Measurements from ENCODE around the gene INPP5A. TPM values are rescaled to one million over a fixed set of nuclear protein-coding genes. Genes with fewer than 3 reads are reported as not detected.

Gene INPP5A
- total and polyA plus RNA-seq, 7 donors, result 15.1 to 48.8 (median 40.9) TPM

DNA sequence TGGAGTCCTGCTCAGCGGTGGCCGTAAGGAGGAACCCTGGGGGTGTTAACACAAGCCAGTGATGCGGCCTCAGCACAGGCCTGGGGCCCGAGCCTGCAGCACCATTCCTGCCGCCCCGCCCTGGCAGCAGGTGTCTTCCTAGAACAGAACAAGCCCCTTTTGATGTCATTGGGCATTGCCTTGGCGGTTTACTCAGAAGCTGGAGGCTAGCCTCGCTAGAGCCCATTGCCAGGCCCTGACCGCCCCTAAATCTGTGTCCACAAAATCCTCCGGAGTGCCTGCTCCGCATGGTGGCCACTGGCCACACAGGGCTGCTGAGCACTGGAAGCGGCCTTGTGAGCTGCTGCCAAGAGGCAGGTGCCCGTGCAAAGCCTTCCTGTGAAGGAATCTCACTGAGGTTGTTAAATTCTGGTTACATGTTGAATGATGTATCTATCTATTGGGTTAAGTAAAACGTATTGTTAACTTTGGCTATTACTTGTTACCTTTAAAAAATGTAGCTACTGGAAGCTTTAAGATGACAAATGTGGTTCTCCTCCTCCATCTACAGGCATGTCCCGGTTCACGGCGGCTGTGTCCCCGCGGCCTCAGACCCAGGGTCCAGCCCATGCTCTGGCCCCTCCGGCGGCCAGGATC, 1.2 kb upstream of the INPP5A start:
- DNase-seq, result peak; percentile 19 to 61
- Histone ChIP-seq H3K9me3 (no peaks in the 10 kb centered on the region), H3K27me3 (ENCODE audit: insufficient read depth in 3 of 3, low read length in 2 of 3) (no peaks in the 10 kb centered on the region), H3K4me3 (peak overlapping the region; percentile 75), H3K36me3 (ENCODE audit: insufficient read depth in 1 of 2, low read depth in 1 of 2) (no peaks in the 10 kb centered on the region), H3K4me1 (peaks cover 43% of the 10 kb centered on the region), H3K27ac (peak overlapping the region; percentile 80)
- ATAC-seq, result peak in 2 of 4 donors; percentile 1 to 4
- intact Hi-C loops (cut with DNase I), result loop anchor here (2.0 to 5.0 kb wide), 3 partner anchors 16 to 96 kb away; no protein-coding TSS in a partner anchor
- TF ChIP-seq CTCF (IDR thresholded peaks at IDR 0.05), result no peak
- 23 to 35% (median 25%) methylated on average over 21 of the region's 21 CpGs for WGBS, 3 donors

GRCh38 chr10:132536877-132537683, 507 bp upstream of the INPP5A start:
- TF ChIP-seq CTCF (IDR thresholded peaks at IDR 0.05), result peak; percentile 31
- Histone ChIP-seq H3K27ac (peak overlapping the region; percentile 80), H3K36me3 (ENCODE audit: insufficient read depth in 1 of 2, low read depth in 1 of 2) (no peaks in the 10 kb centered on the region), H3K4me3 (peak overlapping the region; percentile 75), H3K27me3 (ENCODE audit: insufficient read depth in 3 of 3, low read length in 2 of 3) (no peaks in the 10 kb centered on the region), H3K9me3 (no peaks in the 10 kb centered on the region), H3K4me1 (peaks cover 50% of the 10 kb centered on the region)
- DNase-seq (peak; percentile 100), ATAC-seq (peak; percentile 89 to 95 (median 91))
- WGBS, 3 donors, result 0 to 1% (median 0%) methylated on average over 43 to 102 of the region's 102 CpGs
- intact Hi-C loops (cut with DNase I), result loop anchor here (2.0 to 5.0 kb wide), 3 partner anchors 16 to 95 kb away; no protein-coding TSS in a partner anchor

- no peak for ATAC-seq
- TF ChIP-seq CTCF (IDR thresholded peaks at IDR 0.05), result no peak
- H3K27me3 ChIP-seq (ENCODE audit: insufficient read depth in 3 of 3, low read length in 2 of 3), result no peaks in the 10 kb centered on the region
- WGBS, 3 donors, result 8 to 15% (median 9%) methylated on average over 22 to 42 of the region's 42 CpGs
- H3K27ac ChIP-seq, result peak overlapping the region; percentile 85
- intact Hi-C loops (cut with DNase I), result loop anchor here in 1 of 2 donors (5.0 kb wide), 1 partner anchor 94 kb away; no protein-coding TSS in a partner anchor
- DNase-seq, result peak; percentile 40 to 67
- peaks cover 59% of the 10 kb centered on the region for H3K4me1 ChIP-seq
- H3K4me3 ChIP-seq, result peak overlapping the region; percentile 81
- no peaks in the 10 kb centered on the region for H3K9me3 ChIP-seq
- no peaks in the 10 kb centered on the region for H3K36me3 ChIP-seq (ENCODE audit: insufficient read depth in 1 of 2, low read depth in 1 of 2)
Observed at GRCh38 chr10:132538031-132538789, 623 bp downstream of the INPP5A start.

GRCh38 chr10:132538790-132539421, 1.3 kb downstream of the INPP5A start:
- Histone ChIP-seq H3K9me3 (no peaks in the 10 kb centered on the region), H3K4me1 (peaks cover 59% of the 10 kb centered on the region), H3K27ac (peak overlapping the region; percentile 85), H3K4me3 (peak overlapping the region; percentile 81), H3K27me3 (ENCODE audit: insufficient read depth in 3 of 3, low read length in 2 of 3) (no peaks in the 10 kb centered on the region), H3K36me3 (ENCODE audit: insufficient read depth in 1 of 2, low read depth in 1 of 2) (no peaks in the 10 kb centered on the region)
- intact Hi-C loops (cut with DNase I), result loop anchor here in 1 of 2 donors (5.0 kb wide), 1 partner anchor 93 kb away; no protein-coding TSS in a partner anchor
- peak in 1 of 2 donors; percentile 48 for DNase-seq
- TF ChIP-seq CTCF (IDR thresholded peaks at IDR 0.05), result no peak
- ATAC-seq, result no peak
- 27 to 35% (median 35%) methylated on average over 2 of the region's 2 CpGs for WGBS, 3 donors
